GM23248 (cell line): ENCODE data around the gene TATDN3. TPM values are rescaled to one million over a fixed set of nuclear protein-coding genes. Genes with fewer than 3 reads are reported as not detected.
A peak's percentile ranks its signal among the peaks of the same experiment; 100 is the strongest.

Experiments used
- DNase-seq: peaks from one replicate; pipeline ENCODE4 v3.0.0-alpha.2; 2015
- H2AFZ ChIP-seq: fragments of 200-600 bp; sonication (generic); 2 replicates; pipeline ENCODE4 v1.6.1; 2016; ENCODE audit warnings: antibody characterized with exemption
- H3F3A ChIP-seq: fragments of 200-600 bp; sonication (generic); 2 replicates; pipeline ENCODE4 v1.6.1; 2016; ENCODE audit warnings: mild to moderate bottlenecking, antibody characterized with exemption, mixed run types; ENCODE audit not compliant: insufficient read depth
- H3K27ac ChIP-seq: fragments of 200-600 bp; sonication (generic); 2 replicates; pipeline ENCODE4 v1.5.1; 2016; ENCODE audit warnings: mild to moderate bottlenecking
- H3K27me3 ChIP-seq: fragments of 200-600 bp; sonication (generic); replicated peaks from 2 replicates; pipeline ENCODE4 v1.6.1; 2016; ENCODE audit warnings: mild to moderate bottlenecking; ENCODE audit not compliant: insufficient read depth
- H3K36me3 ChIP-seq: fragments of 200-600 bp; sonication (generic); 2 replicates; pipeline ENCODE4 v1.6.1; 2016; ENCODE audit warnings: low read depth, mild to moderate bottlenecking
- H3K4me1 ChIP-seq: fragments of 200-600 bp; sonication (generic); 2 replicates; pipeline ENCODE4 v1.6.1; 2016; ENCODE audit warnings: mild to moderate bottlenecking; ENCODE audit not compliant: insufficient read depth
- H3K4me2 ChIP-seq: fragments of 200-600 bp; sonication (generic); one replicate; pipeline ENCODE4 v1.6.1; 2016; ENCODE audit warnings: mild to moderate bottlenecking; ENCODE audit not compliant: unreplicated experiment
- H3K4me3 ChIP-seq: fragments of 200-600 bp; sonication (generic); 2 replicates; pipeline ENCODE4 v1.5.1; 2016; ENCODE audit warnings: mild to moderate bottlenecking
- H3K79me2 ChIP-seq: fragments of 200-600 bp; sonication (generic); 2 replicates; pipeline ENCODE4 v1.6.1; 2016; ENCODE audit warnings: mild to moderate bottlenecking; ENCODE audit not compliant: insufficient read depth
- H3K9ac ChIP-seq: fragments of 200-600 bp; sonication (generic); 2 replicates; pipeline ENCODE4 v1.6.1; 2016; ENCODE audit warnings: mild to moderate bottlenecking
- H3K9me2 ChIP-seq: fragments of 200-600 bp; sonication (generic); 2 replicates; pipeline ENCODE4 v1.6.1; 2016; ENCODE audit warnings: mixed run types, mild to moderate bottlenecking, moderate library complexity; ENCODE audit not compliant: insufficient read depth
- H3K9me3 ChIP-seq: fragments of 200-600 bp; sonication (generic); one replicate; pipeline ENCODE4 v1.6.1; 2017; ENCODE audit warnings: low read depth
- H4K20me1 ChIP-seq: fragments of 200-600 bp; sonication (generic); 2 replicates; pipeline ENCODE4 v1.6.0; 2016; ENCODE audit not compliant: insufficient read depth
- EZH2 ChIP-seq: fragments of 200-600 bp; sonication (generic); IDR thresholded peaks from 2 replicates; pipeline ENCODE4 v1.6.1; 2018; ENCODE audit warnings: antibody characterized with exemption, mild to moderate bottlenecking; ENCODE audit not compliant: insufficient read depth, poor library complexity, severe bottlenecking
- EZH2phosphoT487 ChIP-seq: fragments of 200-600 bp; sonication (generic); IDR thresholded peaks from 2 replicates; pipeline ENCODE4 v1.6.1; 2018; ENCODE audit warnings: antibody characterized with exemption, moderate library complexity, mild to moderate bottlenecking, low read depth; ENCODE audit not compliant: insufficient read depth
- WGBS, 2 experiments: methylation state at CpG; one replicate each; pipeline ENCODE4 v1.1.6; 2015 to 2017; ENCODE audit warnings: low lambda C conversion rate in 2 of 2, low coverage in 1 of 2; ENCODE audit errors: missing lambda C conversion rate in 2 of 2; 5-methylcytosine and 5-hydroxymethylcytosine counted together
- in situ Hi-C: fragments of 300-500 bp; cut with MboI; formaldehyde crosslinking; loops from 2 replicates; pipeline ENCODE4 v1.15.0; 2020
- polyA plus RNA-seq: library from polyadenylated mRNA; unstranded; fragments of >200 nt; fragmentation: Nextera tagmentation; extraction: Ambion mirVana; gene quantifications from 2 replicates; pipeline ENCODE4 v1.2.1, GENCODE V29; 2016
- total RNA-seq: library from RNA; depleted of rRNA; stranded (reverse); fragments of >200 nt; shearing (Covaris generic); gene quantifications from 2 replicates; pipeline ENCODE4 v1.2.3, GENCODE V29; 2014

Gene TATDN3
- total and polyA plus RNA-seq, 2 experiments from 2014 or later, result 12.4 to 14.9 TPM

- Histone ChIP-seq H3K4me3 (no peak overlapping the region), H3F3A (peaks cover 14% of the 10 kb centered on the region), H3K79me2 (no peaks in the 10 kb centered on the region), H3K27me3 (no peaks in the 10 kb centered on the region), H2AFZ (no peak overlapping the region), H3K9ac (no peak overlapping the region), H3K27ac (no peak overlapping the region), H3K36me3 (no peaks in the 10 kb centered on the region), H3K4me1 (peaks cover 12% of the 10 kb centered on the region), H4K20me1 (no peaks in the 10 kb centered on the region), H3K9me2 (no peaks in the 10 kb centered on the region), H3K4me2 (no peak overlapping the region), H3K9me3 (no peaks in the 10 kb centered on the region)
- in situ Hi-C loops, result no loop called here
- TF ChIP-seq EZH2phosphoT487 (no peak), EZH2 (no peak)
- WGBS, 2 experiments, result 82 to 86% methylated on average over 8 of the region's 8 CpGs
- no peak for DNase-seq
Observed at GRCh38 chr1:212754193-212754592, 37.5 kb upstream of the TATDN3 start.

DNA sequence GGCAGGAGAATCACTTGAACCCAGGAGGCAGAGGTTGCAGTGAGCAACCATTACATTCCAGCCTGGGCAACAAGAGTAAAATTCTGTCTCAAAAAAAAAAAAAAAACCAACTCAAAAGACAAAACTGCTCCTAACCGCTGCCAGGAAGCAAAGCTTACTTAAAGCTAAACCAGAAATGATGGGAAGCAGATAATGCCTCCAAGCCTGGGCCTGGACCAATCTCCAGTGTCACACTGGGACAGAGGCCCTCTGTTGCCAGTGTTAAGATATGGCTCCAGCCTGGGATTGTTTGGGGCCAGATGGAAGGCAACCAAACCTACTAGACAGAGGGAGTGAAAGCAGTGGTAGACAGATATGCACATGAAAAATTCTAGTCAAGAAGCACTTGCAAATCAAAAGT lies 37.0 kb upstream of the TATDN3 start:
- H3K9me2 ChIP-seq, result no peaks in the 10 kb centered on the region
- H4K20me1 ChIP-seq, result no peaks in the 10 kb centered on the region
- no peaks in the 10 kb centered on the region for H3K79me2 ChIP-seq
- WGBS, 2 experiments, result 18 to 53% methylated on average over 1 of the region's 1 CpG
- H3F3A ChIP-seq, result peaks cover 14% of the 10 kb centered on the region
- H3K36me3 ChIP-seq, result no peaks in the 10 kb centered on the region
- H3K4me1 ChIP-seq, result peaks cover 12% of the 10 kb centered on the region
- H3K27ac ChIP-seq, result no peak overlapping the region
- H2AFZ ChIP-seq, result no peak overlapping the region
- H3K4me2 ChIP-seq, result no peak overlapping the region
- H3K9me3 ChIP-seq, result no peaks in the 10 kb centered on the region
- in situ Hi-C loops, result no loop called here
- no peak overlapping the region for H3K4me3 ChIP-seq
- TF ChIP-seq EZH2 (no peak), EZH2phosphoT487 (no peak)
- no peak overlapping the region for H3K9ac ChIP-seq
- H3K27me3 ChIP-seq, result no peaks in the 10 kb centered on the region
- DNase-seq, result no peak

GRCh38 chr1:212759683-212760082 lies 32.0 kb upstream of the TATDN3 start:
- no peak overlapping the region for H3K27ac ChIP-seq
- no peak overlapping the region for H2AFZ ChIP-seq
- H3K36me3 ChIP-seq, result no peaks in the 10 kb centered on the region
- no peak for TF ChIP-seq EZH2phosphoT487
- TF ChIP-seq EZH2, result no peak
- no peak for DNase-seq
- in situ Hi-C loops, result loop anchor here (10.0 kb wide), 1 partner anchor 285 kb away; no protein-coding TSS in a partner anchor
- H3K27me3 ChIP-seq, result no peaks in the 10 kb centered on the region
- H3K4me1 ChIP-seq, result no peaks in the 10 kb centered on the region
- peaks cover 8% of the 10 kb centered on the region for H3K79me2 ChIP-seq
- H3K4me3 ChIP-seq, result no peak overlapping the region
- H3K9me3 ChIP-seq, result no peaks in the 10 kb centered on the region
- H3K4me2 ChIP-seq, result no peak overlapping the region
- no peaks in the 10 kb centered on the region for H4K20me1 ChIP-seq
- H3K9me2 ChIP-seq, result no peaks in the 10 kb centered on the region
- no peak overlapping the region for H3K9ac ChIP-seq
- no peaks in the 10 kb centered on the region for H3F3A ChIP-seq
- WGBS, 2 experiments, result 98% methylated on average over 5 of the region's 5 CpGs

DNA sequence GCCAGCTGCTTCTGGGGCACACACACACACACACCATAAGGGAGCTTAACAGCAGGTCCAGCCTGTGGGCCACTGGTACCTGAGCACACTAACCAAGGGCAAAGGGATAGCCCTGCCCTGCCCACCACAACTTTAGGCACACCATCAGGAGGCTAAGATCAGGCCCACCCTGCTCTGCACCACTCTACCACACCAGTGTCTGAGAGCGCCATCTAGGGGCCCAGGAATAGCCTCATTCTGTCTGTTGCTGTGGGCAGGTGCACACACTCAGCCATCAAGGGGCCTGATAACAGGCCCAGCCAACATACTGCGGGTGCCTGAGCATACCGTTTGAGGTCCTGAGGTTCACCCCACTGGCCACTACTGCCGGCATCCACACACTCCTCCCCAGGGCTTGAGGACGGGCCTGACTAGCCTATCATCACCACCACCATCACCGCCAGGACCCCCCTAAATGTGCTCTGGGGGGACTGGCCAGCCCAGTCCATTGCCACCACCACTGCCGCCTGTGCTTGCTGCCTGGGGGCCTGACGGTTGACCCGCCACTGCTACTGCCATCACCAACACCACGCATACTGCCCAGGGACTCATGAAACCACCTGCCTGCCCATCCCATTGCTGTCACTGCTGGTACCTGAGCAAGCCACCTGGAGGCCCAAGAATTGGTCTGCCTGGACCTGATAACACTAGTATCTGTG lies 31.4 kb upstream of the TATDN3 start:
- H3K4me2 ChIP-seq, result no peak overlapping the region
- no peaks in the 10 kb centered on the region for H3F3A ChIP-seq
- H3K9me3 ChIP-seq, result no peaks in the 10 kb centered on the region
- in situ Hi-C loops, result loop anchor here (10.0 kb wide), 1 partner anchor 285 kb away; no protein-coding TSS in a partner anchor
- H3K4me3 ChIP-seq, result no peak overlapping the region
- H3K4me1 ChIP-seq, result no peaks in the 10 kb centered on the region
- peaks cover 8% of the 10 kb centered on the region for H3K79me2 ChIP-seq
- no peak overlapping the region for H3K27ac ChIP-seq
- no peak overlapping the region for H2AFZ ChIP-seq
- peak; percentile 51 for DNase-seq
- no peak overlapping the region for H3K9ac ChIP-seq
- TF ChIP-seq EZH2phosphoT487 (no peak), EZH2 (no peak)
- H3K36me3 ChIP-seq, result no peaks in the 10 kb centered on the region
- 97% methylated on average over 10 of the region's 10 CpGs for WGBS, 2 experiments
- H3K27me3 ChIP-seq, result no peaks in the 10 kb centered on the region
- H4K20me1 ChIP-seq, result no peaks in the 10 kb centered on the region
- H3K9me2 ChIP-seq, result no peaks in the 10 kb centered on the region
